ENCODE results near the gene MEGF11.

Gene MEGF11

GRCh38 chr15:65910341-65910740 is 343.2 kb downstream of the MEGF11 start:
- H3K4me3 ChIP-seq (replicated peaks; ENCODE audit: insufficient read depth, low read length), result no peak overlapping the region
- TF ChIP-seq CTCF (IDR thresholded peaks at IDR 0.05; ENCODE audit: insufficient read depth, low read length), result no peak
- TF ChIP-seq REST (IDR thresholded peaks at IDR 0.05; ENCODE audit: insufficient replicate concordance, low read depth), result no peak
- no peak for TF ChIP-seq SPI1 (IDR thresholded peaks at IDR 0.05; ENCODE audit: borderline replicate concordance, low read depth)
- TF ChIP-seq POLR2AphosphoS5 (IDR thresholded peaks at IDR 0.05; ENCODE audit: low read depth), result no peak
- no peak for TF ChIP-seq GABPA (IDR thresholded peaks at IDR 0.05; ENCODE audit: low read depth)
- H3K27ac ChIP-seq (replicated peaks), result no peak overlapping the region
- no peaks in the 10 kb centered on the region for H3K27me3 ChIP-seq (ENCODE audit: insufficient read depth, poor library complexity, severe bottlenecking)
- DNase-seq (ENCODE audit: low read depth in 1 of 2, low spot score in 1 of 2), result no peak

GRCh38 chr15:65909831-65910230 is 343.7 kb downstream of the MEGF11 start:
- H3K27ac ChIP-seq (replicated peaks), result no peak overlapping the region
- no peaks in the 10 kb centered on the region for H3K27me3 ChIP-seq (ENCODE audit: insufficient read depth, poor library complexity, severe bottlenecking)
- TF ChIP-seq CTCF (IDR thresholded peaks at IDR 0.05; ENCODE audit: insufficient read depth, low read length), result no peak
- TF ChIP-seq REST (IDR thresholded peaks at IDR 0.05; ENCODE audit: insufficient replicate concordance, low read depth), result no peak
- no peak for DNase-seq (ENCODE audit: low read depth in 1 of 2, low spot score in 1 of 2)
- H3K4me3 ChIP-seq (replicated peaks; ENCODE audit: insufficient read depth, low read length), result no peak overlapping the region

- Histone ChIP-seq H3K27me3 (ENCODE audit: insufficient read depth, poor library complexity, severe bottlenecking) (no peaks in the 10 kb centered on the region), H3K27ac (replicated peaks) (no peak overlapping the region), H3K4me3 (replicated peaks; ENCODE audit: insufficient read depth, low read length) (no peak overlapping the region)
- TF ChIP-seq SPI1 (IDR thresholded peaks at IDR 0.05; ENCODE audit: borderline replicate concordance, low read depth) (no peak), CTCF (IDR thresholded peaks at IDR 0.05; ENCODE audit: insufficient read depth, low read length) (no peak), GABPA (IDR thresholded peaks at IDR 0.05; ENCODE audit: low read depth) (no peak), POLR2AphosphoS5 (IDR thresholded peaks at IDR 0.05; ENCODE audit: low read depth) (no peak), REST (IDR thresholded peaks at IDR 0.05; ENCODE audit: insufficient replicate concordance, low read depth) (no peak)
- DNase-seq (ENCODE audit: low read depth in 1 of 2, low spot score in 1 of 2), result no peak
Observed at GRCh38 chr15:65908876-65909275, 344.7 kb downstream of the MEGF11 start.
